Fibroblast of skin of left quadriceps (primary cell): ENCODE data around the gene OR5C1.
"Not testable (repeated sequence)": the region's sequence is repeated elsewhere in the genome, so short reads cannot be mapped to it uniquely, and the experiment has no call there.

Source experiments
- DNase-seq, 2 experiments: peaks; one replicate each; pipeline ENCODE4 v3.0.0-alpha.2; 2013; ENCODE audit warnings: low read depth in 2 of 2

OR5C1 gene

DNA sequence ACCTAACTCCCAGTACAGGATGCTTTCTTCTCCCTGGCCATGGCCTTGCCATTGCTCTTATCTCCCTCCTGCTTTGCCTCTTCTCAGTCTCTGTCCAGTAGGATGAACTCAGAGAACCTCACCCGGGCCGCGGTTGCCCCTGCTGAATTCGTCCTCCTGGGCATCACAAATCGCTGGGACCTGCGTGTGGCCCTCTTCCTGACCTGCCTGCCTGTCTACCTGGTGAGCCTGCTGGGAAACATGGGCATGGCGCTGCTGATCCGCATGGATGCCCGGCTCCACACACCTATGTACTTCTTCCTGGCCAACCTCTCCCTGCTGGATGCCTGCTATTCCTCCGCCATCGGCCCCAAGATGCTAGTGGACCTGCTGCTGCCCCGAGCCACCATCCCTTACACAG is at the start of gene OR5C1:
OR5C1 (plus strand) TSS at position 103 of the 400 bp plus-strand sequence; CDS start at position 103, 0 bp downstream.
- no peak for DNase-seq

DNA sequence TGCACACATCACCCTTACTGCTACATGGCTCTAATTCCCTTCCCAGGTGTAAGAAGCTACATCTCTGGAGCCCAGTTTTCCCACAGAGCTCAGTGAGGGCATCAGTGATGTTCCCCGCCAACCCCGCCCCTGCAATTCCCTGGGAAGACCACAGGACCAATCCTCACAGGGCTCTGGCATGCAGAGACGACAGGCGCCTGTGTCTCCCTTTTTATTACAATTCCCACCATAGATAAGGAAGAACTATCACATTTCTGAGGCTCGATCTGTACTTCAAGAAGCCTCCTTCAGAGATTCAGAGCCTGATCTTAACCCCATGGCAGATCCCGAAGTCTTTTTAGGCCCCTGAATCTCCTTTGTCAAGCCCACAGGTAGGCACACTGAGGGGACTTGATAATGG is 46.7 kb upstream of the OR5C1 start, which contains the start of gene OR1L6:
OR1L6 (plus strand) TSS at position 301 of the 400 bp plus-strand sequence. CDS start 7,545 bp downstream, outside the sequence.
- DNase-seq, result no peak

DNA sequence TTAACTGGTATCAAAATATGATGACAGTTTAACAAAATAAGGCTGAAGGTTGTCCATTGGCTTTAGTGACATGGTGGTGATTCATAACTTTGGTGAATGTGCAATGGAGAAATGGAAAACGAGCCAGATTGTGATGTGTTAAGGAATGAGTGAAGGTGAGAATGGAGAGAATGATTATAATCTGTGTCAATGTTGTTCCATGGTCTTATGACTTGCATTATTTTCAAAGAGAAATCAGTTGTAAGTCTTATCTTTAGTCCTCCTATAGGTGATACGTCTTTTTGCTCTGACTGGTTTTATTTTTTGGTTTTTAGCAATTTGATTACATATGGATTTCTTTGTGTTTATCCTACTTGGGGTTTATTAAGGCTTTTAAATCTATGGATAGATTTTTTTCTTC is 33.9 kb upstream of the OR5C1 start:
- no peak for DNase-seq

DNA sequence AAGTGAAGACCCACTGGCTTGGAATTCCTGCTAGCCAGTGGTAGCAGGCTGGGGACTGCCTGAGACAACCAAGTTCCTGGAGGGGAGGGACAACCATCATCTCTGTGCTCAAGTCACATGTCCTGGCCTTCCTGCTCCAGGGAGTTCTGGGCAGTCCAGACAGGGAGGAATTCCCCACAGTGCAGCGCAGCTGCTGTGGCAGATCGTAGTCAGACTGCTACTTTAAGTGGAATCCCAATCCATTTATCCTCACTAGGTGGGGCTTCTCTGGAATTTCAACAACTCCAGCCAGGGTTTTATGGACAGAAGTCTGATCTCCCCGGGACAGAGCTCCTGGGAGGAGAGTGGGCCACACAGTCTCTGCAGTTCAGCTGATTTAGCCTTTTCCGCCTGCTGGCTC is 20.9 kb upstream of the OR5C1 start:
- no peak for DNase-seq

DNA sequence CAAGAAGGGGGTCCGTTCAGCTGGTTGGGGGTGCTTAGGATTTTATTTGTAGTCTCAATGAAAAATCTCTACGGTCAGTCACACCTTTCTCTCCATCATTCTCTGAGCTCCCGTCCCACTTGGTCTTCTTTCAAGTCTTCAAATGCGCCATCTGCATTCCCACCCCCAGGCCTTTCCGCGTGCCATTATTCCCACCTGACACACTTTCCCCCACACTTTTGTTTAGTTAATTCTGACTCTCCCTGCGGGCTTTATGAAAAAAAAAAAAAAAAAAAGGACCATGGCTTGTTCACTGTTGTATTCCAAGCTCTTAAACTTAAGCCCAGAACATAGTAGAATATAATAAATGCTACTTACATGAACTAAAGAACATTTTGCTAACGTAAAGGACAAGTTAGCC is 11.7 kb upstream of the OR5C1 start:
- DNase-seq, result no peak

DNA sequence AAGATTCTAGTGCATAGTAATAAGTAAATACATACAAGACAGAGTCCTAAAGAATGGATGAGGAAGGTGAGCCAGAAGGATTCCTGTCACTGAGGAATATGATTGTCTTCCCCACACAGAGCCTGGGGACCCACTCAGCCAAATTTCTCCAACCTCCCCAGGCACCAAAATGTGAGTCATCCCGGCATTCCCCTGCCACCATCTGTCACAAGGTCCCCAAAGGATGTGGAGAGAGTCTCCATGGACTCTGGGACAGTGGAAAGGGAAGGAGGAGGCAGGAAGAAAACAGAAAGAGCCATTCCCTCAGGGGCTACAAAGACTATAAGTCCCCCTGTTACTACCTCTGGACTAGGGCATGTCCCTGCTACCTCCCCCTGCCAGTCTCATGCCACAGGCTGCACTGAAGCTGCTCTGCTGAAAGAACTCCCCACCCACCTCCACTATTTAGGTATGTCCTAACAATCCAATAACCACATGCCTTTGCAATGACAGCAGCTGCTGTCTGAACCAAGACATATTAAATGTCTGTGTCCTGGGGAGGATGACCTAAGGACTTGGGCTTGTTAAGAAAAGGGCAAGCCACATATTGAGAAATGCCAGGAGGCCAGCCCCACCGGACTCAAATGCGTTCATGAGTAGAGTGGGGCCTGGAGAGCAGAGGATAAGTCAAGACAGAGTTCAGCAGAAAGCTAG is 10.7 kb upstream of the OR5C1 start:
- DNase-seq, result no peak

DNA sequence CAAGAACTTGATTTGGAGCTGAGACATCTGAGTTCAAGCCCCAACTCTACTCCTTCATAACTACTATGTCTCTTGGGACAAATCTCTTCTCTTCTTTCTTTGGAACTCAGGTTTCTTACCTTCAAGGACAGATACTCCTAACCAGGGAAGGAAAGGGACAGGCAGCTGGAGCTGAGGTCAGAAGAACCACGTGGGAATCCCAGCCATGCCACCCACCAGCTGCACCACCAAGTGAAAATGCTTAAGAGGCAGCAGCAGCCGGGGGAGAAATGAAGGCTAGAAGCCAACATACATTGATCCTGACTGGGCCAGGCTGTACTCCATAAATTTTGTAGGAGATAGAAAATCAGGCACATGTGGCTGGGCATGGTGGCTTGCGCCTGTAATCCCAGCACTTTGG is 9.6 kb upstream of the OR5C1 start:
- no peak for DNase-seq

DNA sequence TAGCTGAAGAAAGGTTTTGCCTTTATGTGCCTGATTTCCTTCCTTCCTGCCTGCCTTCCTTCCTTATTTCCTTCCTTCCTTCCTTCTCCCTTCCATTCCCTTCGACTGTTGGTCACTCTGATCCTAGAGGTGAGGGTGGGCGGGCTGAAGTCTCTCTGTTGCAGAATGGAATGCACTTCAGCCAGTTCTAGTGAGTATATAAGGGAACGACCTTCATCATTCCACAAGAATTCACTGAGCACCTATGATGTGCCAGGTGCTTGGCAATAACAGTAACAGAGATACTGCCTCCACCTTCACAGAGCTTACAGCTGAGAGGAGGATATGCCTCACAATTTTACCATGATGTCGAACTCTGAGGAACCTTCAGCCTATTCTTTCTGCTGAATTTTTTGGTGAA is 8.7 kb upstream of the OR5C1 start:
- no peak for DNase-seq

DNA sequence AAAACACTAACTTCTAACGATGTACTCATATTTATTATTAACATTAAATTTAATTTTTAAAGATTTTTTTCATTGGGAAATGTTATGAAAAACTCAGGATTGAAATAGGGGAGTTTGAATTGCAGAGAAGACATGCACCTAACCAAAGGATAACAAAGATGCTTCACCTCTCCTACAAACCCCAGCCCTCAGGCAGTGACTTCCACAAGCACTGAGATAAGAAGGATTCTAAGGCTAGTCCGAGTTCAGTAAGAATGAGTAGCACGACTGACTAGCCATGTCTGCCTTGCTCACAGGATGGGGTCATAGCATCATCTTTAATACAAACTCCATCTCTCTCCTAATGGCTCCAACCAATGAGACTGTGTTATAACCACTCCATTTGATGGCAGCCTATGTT is 7.1 kb upstream of the OR5C1 start:
- no peak for DNase-seq

DNA sequence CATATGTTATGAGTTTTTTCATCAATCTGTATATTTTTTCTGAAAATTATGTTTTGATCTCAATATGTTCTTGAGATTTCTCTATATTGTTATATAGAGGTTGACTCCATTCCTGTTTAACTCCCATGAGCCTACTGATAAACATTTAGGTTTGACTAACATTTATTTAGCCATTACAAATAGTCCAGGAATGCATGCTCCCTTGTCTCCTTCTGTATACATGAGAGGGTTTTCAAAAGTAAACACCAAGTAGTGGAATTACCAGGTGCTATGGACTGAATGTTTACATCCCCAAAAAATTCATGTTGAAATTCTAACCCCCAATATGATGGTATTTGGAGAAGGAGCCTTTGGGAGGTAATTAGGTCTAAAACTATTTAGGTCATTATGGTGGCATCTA is 3.5 kb upstream of the OR5C1 start:
- DNase-seq, result no peak

DNA sequence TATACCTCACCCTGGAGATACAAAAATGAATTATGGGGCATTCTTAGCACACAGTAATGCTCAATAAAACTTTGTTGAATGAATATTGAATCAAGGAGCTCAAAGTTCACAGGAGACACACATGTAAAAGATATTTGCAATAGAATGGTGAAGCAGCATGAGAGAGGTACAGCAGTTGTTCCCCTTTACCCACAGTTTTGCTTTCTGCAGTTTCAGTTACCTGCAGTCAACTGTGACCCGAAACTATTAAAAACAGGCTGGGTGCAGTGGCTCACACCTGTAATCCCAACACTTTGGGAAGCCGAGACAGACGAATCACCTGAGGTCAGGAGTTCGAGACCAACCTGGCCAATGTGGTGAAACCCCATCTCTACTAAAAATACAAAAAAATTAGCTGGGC is 2.4 kb upstream of the OR5C1 start:
- no peak for DNase-seq

DNA sequence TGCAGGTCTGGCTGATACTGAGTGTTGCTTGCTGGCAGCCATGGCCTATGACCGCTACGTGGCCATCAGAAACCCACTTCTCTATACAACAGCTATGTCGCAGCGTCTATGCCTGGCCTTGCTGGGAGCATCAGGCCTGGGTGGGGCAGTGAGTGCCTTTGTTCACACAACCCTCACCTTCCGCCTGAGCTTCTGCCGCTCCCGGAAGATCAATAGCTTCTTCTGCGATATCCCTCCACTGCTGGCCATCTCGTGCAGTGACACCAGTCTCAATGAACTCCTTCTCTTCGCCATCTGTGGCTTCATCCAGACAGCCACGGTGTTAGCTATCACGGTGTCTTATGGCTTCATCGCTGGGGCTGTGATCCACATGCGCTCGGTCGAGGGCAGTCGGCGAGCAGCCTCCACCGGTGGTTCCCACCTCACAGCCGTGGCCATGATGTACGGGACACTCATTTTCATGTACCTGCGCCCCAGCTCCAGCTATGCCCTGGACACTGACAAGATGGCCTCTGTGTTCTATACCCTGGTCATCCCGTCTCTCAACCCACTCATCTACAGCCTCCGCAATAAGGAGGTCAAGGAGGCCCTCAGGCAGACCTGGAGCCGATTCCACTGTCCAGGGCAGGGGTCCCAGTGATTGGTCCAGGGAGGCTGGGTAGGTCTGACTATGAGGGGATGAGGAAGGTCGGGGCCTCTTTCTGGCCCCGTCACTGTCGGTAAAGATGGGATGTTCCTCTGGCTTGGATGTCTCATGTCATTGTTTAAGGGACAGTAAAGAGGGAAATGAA is 718 bp downstream of the OR5C1 start:
- no peak for DNase-seq

DNA sequence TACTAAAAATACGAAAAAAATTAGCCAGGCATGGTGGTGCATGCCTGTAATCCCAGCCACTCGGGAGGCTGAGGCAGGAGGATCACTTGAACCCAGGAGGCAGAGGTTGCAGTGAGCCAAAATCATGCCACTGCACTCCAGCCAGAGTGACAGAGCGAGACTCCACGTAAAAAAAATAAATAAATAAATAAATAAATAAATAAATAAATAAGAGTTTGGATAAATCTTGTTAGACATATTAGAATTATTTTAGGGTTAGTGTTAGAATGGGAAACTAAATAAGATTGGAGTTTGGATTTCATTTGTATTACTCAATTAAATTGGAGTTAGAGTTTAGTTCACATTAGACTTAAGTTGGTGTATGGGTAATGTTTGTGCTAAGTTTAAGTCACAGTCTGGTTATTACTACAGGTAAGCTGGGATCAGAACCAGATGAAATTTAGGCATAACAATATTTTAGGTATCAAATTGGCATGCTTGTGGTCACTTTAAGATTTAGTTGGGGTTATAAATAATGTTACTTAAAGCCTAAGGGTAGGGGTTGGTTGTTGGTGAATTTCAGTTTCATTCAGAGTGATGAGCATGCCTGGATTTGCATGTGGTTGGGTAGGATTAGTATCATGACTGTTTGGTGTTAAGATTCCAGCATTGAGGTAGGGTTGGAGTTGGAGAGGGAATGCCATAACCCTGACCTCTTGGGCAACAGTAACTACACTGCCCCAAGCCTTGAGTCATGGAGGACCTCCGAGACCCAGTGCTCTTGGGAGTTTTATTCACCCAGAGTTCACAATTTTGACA is 3.3 kb downstream of the OR5C1 start:
- no peak for DNase-seq

DNA sequence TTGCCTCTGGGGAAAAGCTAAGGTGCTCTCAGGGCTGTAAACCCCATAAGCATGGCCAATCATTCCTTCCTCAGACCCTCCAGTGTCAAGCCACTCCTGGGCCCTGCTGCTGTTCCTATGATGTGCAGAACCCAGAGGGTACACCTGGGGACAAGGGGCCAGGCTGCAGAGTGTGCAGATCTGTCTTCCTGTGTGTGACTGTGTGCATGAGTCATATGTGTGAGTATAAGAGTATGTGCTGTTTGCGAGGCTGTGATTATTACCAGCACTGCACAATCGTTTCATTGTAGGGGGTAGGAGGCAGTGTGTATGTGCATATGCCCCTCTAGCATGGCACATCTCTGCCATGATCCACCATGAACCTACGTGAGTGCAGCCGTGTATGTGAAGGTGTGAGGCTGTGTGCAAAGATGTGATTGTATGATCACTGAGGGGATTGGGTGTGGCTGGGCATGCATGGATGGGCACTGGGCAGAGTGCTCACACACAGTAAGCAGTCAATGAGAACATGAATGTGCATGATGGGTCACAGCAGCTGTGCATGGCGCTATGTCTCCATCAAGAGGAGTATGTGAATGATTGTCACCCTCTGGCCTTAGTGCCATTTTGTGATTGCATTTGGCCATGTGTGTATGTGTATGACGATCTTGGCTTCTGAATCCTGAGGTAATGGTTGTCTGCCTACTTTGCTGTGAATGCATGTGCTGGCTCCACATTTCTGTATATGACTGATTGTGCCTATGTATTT is 8.8 kb downstream of the OR5C1 start:
- DNase-seq, result no peak

DNA sequence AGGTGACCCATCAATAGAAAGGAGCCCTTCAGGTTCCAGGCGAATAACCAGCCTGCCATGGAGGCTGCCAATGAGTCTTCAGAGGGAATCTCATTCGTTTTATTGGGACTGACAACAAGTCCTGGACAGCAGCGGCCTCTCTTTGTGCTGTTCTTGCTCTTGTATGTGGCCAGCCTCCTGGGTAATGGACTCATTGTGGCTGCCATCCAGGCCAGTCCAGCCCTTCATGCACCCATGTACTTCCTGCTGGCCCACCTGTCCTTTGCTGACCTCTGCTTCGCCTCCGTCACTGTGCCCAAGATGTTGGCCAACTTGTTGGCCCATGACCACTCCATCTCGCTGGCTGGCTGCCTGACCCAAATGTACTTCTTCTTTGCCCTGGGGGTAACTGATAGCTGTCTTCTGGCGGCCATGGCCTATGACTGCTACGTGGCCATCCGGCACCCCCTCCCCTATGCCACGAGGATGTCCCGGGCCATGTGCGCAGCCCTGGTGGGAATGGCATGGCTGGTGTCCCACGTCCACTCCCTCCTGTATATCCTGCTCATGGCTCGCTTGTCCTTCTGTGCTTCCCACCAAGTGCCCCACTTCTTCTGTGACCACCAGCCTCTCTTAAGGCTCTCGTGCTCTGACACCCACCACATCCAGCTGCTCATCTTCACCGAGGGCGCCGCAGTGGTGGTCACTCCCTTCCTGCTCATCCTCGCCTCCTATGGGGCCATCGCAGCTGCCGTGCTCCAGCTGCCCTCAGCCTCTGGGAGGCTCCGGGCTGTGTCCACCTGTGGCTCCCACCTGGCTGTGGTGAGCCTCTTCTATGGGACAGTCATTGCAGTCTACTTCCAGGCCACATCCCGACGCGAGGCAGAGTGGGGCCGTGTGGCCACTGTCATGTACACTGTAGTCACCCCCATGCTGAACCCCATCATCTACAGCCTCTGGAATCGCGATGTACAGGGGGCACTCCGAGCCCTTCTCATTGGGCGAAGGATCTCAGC is 11.6 kb downstream of the OR5C1 start, which contains the start of gene OR1K1:
OR1K1 (plus strand) TSS at position 58 of the 995 bp plus-strand sequence; CDS start at position 58, 0 bp downstream.
- no peak for DNase-seq

DNA sequence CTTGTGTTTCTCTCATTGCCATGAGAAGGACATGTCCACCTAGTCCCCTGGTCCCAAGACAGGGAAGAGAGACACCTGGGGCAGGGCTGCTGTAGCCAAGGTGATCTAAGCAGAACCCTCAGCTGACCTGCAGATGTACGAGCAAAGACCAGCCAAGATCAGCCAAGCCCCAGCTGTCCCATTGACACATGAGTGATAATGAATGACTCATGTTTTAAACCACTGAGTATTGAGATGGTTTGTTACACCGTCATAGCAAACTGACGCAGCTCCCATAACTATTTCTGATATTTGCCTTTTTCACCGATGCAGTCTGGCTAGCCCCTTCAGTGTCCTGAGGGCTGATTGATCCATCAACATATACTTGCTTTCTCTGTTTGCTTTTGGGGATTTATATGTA is 17.9 kb downstream of the OR5C1 start:
- DNase-seq, result no peak

DNA sequence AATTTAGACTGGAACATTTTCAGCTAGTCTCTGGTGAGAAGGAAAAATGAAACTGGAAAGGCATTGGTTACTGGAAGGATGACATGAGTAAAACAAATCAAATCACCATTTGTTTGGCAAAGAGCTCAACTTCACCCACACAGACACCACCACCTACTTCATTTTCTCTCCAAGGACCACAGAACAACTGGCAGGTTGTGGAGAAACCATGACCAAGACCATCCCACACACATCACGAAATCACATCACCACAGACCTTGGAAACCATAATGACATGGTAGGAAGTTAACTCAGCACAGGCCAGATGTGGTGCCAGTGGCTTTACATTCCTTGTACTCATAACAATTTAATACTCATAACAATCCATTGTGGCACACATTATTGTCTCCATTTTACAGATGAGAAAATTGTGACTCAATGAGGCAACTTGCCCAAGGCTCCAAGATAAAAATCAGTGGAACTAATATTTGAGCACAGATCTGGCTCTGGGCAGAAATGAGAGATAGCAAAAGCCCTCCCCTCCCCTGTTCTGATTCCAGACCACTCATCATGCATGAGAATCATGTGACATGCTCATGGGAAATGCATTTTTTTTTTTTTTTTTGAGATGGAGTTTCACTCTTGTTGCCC is 18.7 kb downstream of the OR5C1 start:
- DNase-seq, result no peak

DNA sequence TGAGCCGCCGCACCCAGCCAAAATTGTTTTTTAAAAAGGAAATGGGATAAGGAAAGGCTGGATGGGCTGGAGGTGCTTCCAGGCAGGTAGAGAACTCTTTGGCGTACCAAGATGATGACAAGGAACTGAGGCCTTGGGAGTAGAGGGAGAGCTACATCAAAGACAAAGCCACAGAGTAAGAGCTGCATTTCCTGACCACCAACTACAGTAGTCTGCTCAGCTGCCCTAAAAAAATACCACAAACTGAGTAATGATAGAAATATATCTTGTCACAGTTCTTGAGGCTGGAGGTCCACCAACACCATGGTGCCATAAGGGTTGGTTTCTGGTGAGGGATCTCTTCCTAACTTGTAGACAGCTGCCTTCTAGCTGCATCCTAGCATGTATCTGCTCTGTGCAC is 19.4 kb downstream of the OR5C1 start:
- no peak for DNase-seq

DNA sequence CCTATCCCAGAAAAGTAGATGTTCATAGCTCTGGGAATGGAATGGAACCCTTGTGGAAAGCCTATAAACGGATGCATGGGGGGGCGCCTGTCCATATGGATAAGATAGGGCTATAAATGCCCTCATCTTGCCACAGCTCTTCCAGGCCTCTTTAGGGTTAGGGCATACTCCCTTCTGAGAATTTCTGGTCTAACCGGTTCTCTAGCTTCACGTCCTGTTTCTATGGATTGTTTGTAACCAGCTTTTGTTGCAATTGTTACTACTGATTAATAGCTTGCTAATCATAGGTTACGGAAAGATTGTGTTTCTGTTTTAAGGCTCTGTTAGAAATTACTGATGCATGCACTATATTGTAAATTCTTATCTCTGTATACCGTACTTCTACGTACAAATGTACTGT is 20.5 kb downstream of the OR5C1 start:
- DNase-seq, result not testable (repeated sequence)
